Activated CD8-positive, alpha-beta T cell treated with anti-CD3 and anti-CD28 coated beads for 36 hours (primary cell): ENCODE measurements around the gene DNAJC16. TPM values are rescaled to one million over a fixed set of nuclear protein-coding genes. Genes with fewer than 3 reads are reported as not detected.
A peak's percentile ranks its signal among the peaks of the same experiment; 100 is the strongest.
"Not testable (repeated sequence)": the region's sequence is repeated elsewhere in the genome, so short reads cannot be mapped to it uniquely, and the experiment has no call there.

ENCODE experiments used
- ATAC-seq: fragments of 200-7000 bp; cut with Tn5 transposase; one replicate; pipeline ENCODE4 v1.10.0; 2021; ENCODE audit warnings: mild to moderate bottlenecking, moderate library complexity
- CTCF ChIA-PET: fragments of 350-600 bp; sonication (Branson Sonifier 250); formaldehyde crosslinking; loops from one replicate; lab custom pipeline; 2021; ENCODE audit warnings: antibody characterized with exemption; lab: Charles Lee
- POLR2A ChIA-PET: fragments of 350-600 bp; sonication (Branson Sonifier 250); formaldehyde crosslinking; loops from one replicate; lab custom pipeline; 2021; ENCODE audit warnings: antibody characterized with exemption; lab: Charles Lee
- DNase-seq: peaks from one replicate; pipeline ENCODE4 v3.0.0-alpha.2; 2020
- H3K27ac Mint-ChIP-seq: one replicate; pipeline ENCODE4 v1.8.0; 2021; ENCODE audit warnings: mild to moderate bottlenecking, mixed read lengths
- H3K27me3 Mint-ChIP-seq: one replicate; pipeline ENCODE4 v1.8.0; 2021; ENCODE audit warnings: mixed read lengths
- H3K36me3 Mint-ChIP-seq: one replicate; pipeline ENCODE4 v1.8.0; 2021; ENCODE audit warnings: low read depth, mixed read lengths
- H3K4me1 Mint-ChIP-seq: one replicate; pipeline ENCODE4 v1.8.0; 2021; ENCODE audit warnings: low read depth, mixed read lengths
- H3K4me3 Mint-ChIP-seq: one replicate; pipeline ENCODE4 v1.8.0; 2021; ENCODE audit warnings: mild to moderate bottlenecking, moderate library complexity, mixed read lengths
- H3K9me3 Mint-ChIP-seq: one replicate; pipeline ENCODE4 v1.8.0; 2021; ENCODE audit warnings: mixed read lengths
- intact Hi-C: fragments of 100-400 bp; cut with micrococcal nuclease; formaldehyde crosslinking; loops from one replicate; pipeline ENCODE4 v1.10.0; 2022
- total RNA-seq, 2 experiments: library from RNA; stranded (reverse); gene quantifications; one replicate each; pipeline ENCODE4 v1.2.3, GENCODE V29; 2021
- TF ChIP-seq, protein P1 (sequence below): fragments of 200-600 bp; IDR thresholded peaks from one replicate; pipeline ENCODE4 v1.8.0; 2022; ENCODE audit warnings: antibody characterized with exemption, mild to moderate bottlenecking

The DNAJC16 gene
- total RNA-seq = 10 to 100 TPM in 1 of 2 experiments, 1 to 10 TPM in 1; 10.0 to 13.0 TPM

DNA sequence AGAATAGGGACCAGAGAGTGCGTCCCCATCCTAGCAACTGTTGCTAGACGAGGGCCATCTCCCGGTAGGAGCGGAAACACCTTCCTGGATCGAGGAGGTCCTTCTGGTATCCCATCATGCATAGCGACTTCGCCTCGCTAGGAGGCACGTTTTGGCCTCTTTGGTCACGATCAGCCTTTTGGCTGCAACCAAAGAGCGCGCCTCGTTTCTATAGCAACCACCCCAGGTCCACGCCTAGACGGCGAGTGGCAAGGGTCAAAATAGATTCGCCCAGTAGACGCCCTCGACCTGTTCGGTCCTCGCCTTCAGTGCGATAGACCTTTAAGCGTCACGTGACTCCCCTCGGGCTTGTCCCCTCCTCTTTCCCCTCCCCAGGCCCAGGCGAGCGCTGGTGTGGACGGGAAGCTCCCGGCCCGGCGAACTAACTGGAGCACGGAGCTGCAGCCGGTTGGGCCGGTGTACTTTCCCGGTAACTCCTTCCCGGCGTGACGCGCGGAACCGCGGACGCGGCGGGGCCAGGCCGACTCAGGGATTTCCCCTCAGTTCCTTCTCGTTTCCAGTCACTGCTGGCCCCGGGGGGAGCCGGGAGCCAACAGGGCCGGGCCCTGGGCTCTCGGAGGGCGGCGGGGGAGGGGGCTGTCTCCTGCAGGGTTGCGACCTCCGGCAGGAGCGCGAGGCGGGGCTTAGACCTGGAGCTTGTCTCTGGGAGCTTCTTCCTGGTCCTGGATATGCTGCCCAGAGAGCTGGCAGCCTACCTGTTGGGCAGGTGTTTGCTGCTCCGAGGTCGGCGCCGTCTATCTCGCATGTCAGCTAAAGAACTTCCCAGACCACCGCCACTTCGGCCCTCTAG, at the start of gene DNAJC16:
TSS of gene DNAJC16 (plus strand) at position 359 of the 850 bp plus-strand sequence. CDS start 2,258 bp downstream, outside the sequence.
- Mint-ChIP-seq H3K4me1 (peaks cover 46% of the 10 kb centered on the region), H3K4me3 (peak within 1 kb of the TSS; percentile 79), H3K27ac (peak within 1 kb of the TSS; percentile 98), H3K9me3 (no peaks in the 10 kb centered on the region), H3K27me3 (no peaks in the 10 kb centered on the region), H3K36me3 (peaks cover 3% of the 10 kb centered on the region)
- intact Hi-C loops = loop anchor here (5.0 kb wide), 1 partner anchor 91 kb away; the partner anchor contains the start of gene DDI2
- peak; percentile 43 for ATAC-seq
- TF ChIP-seq, protein P1, sequence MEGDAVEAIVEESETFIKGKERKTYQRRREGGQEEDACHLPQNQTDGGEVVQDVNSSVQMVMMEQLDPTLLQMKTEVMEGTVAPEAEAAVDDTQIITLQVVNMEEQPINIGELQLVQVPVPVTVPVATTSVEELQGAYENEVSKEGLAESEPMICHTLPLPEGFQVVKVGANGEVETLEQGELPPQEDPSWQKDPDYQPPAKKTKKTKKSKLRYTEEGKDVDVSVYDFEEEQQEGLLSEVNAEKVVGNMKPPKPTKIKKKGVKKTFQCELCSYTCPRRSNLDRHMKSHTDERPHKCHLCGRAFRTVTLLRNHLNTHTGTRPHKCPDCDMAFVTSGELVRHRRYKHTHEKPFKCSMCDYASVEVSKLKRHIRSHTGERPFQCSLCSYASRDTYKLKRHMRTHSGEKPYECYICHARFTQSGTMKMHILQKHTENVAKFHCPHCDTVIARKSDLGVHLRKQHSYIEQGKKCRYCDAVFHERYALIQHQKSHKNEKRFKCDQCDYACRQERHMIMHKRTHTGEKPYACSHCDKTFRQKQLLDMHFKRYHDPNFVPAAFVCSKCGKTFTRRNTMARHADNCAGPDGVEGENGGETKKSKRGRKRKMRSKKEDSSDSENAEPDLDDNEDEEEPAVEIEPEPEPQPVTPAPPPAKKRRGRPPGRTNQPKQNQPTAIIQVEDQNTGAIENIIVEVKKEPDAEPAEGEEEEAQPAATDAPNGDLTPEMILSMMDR = no peak
- ChIA-PET CTCF (interaction anchor here (1.7 kb wide), 2 partner anchors 12 to 214 kb away, joined by 4 read pairs; no protein-coding TSS in a partner anchor), POLR2A (interaction anchor here (0.9 to 2.4 kb wide), 5 partner anchors 15 to 307 kb away, joined by 3 to 7 read pairs (median 4); partner anchors contain the start of gene DDI2)
- DNase-seq = peak; percentile 98

DNA sequence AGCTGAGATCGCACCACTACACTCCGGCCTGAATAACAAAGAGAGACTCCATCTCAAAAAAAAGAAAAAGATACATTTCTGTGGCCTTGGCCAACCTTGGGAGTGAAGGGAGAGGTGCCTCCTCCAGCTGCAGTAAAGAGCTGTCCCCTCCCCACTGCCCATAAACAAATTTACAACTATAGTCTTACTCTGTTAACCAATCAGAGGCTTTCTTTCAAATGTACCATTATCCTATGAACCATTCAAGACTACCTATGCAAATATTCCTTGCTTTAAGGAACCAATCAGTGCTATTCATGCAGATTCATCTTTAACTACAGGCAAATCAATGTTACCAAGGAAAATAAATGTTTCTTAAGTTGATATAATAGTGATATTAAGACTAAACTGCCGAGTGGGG, 49.7 kb upstream of the DNAJC16 start:
- no peak overlapping the region for H3K4me3 Mint-ChIP-seq
- ChIA-PET POLR2A (no interaction called here), CTCF (no interaction called here)
- H3K4me1 Mint-ChIP-seq = no peaks in the 10 kb centered on the region
- ATAC-seq (no peak), DNase-seq (no peak)
- intact Hi-C loops = no loop called here
- H3K36me3 Mint-ChIP-seq = no peaks in the 10 kb centered on the region
- H3K9me3 Mint-ChIP-seq = no peaks in the 10 kb centered on the region
- H3K27ac Mint-ChIP-seq = no peak overlapping the region
- H3K27me3 Mint-ChIP-seq = no peaks in the 10 kb centered on the region
- TF ChIP-seq, protein P1 = no peak

DNA sequence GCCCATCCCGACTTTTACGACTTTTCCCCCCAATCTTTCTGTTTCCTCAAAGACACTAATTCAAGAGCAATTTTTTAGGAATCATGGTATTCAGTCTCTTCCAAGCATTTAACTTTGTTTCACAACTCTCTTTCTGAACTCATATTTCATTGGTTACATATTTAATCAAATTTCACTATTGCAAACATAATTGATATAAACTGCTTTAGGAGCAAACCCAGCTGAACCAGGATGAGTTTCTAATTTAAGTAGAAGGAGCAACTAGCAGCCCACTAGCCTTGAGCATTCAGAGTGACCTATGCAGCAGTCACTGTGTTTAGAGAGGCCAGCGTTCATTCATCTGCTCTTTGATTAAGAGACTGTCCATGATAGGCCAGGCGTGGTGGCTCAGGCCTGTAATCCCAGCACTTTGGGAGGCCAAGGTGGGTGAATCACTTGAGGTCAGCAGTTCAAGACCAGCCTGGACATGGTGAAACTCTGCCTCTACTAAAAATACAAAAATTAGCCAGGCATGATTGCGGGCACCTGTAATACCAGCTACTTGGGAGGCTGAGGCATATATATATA, 48.9 kb upstream of the DNAJC16 start:
- no peaks in the 10 kb centered on the region for H3K4me1 Mint-ChIP-seq
- intact Hi-C loops = no loop called here
- ChIA-PET POLR2A (no interaction called here), CTCF (no interaction called here)
- no peaks in the 10 kb centered on the region for H3K36me3 Mint-ChIP-seq
- no peaks in the 10 kb centered on the region for H3K9me3 Mint-ChIP-seq
- H3K27me3 Mint-ChIP-seq = no peaks in the 10 kb centered on the region
- no peak overlapping the region for H3K27ac Mint-ChIP-seq
- no peak overlapping the region for H3K4me3 Mint-ChIP-seq
- no peak for ATAC-seq
- DNase-seq = no peak
- TF ChIP-seq, protein P1 = no peak

DNA sequence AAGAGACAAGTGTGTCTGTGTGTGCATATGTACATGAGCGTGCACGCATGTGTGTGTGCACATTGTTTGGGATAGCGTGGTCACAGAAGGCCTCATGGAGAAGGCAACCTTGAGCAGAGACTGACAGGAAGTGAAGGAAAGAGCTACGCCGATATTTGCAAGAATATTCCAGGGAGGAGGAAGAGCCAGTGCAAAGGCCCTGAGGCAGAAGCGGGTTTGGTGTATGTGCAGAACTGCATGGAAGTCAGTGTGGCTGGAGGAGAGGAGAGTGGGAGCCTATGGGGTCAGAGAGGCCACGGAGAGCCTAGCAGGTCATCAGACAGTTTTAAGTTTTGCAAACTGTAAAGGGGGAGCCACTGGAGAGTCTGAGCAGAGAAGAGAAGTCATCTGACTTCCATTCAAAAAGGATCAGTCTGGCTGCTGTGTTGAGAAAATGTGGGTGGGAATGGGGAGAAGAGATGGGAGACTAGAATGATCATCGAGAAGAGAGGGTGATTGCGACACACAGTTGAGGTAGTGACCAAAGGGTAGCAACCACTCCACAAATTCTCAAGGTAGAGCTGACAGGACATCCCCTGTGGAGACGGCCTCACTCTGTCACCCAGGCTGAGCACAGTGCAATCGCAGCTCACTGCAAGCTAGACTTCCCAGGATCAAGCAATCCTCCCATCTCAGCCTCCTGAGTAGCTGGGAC, 46.8 kb upstream of the DNAJC16 start:
- TF ChIP-seq, protein P1 = no peak
- intact Hi-C loops = no loop called here
- no peak overlapping the region for H3K4me3 Mint-ChIP-seq
- ChIA-PET CTCF (no interaction called here), POLR2A (no interaction called here)
- H3K36me3 Mint-ChIP-seq = no peaks in the 10 kb centered on the region
- H3K4me1 Mint-ChIP-seq = no peaks in the 10 kb centered on the region
- H3K27me3 Mint-ChIP-seq = no peaks in the 10 kb centered on the region
- no peaks in the 10 kb centered on the region for H3K9me3 Mint-ChIP-seq
- DNase-seq (no peak), ATAC-seq (no peak)
- H3K27ac Mint-ChIP-seq = no peak overlapping the region

DNA sequence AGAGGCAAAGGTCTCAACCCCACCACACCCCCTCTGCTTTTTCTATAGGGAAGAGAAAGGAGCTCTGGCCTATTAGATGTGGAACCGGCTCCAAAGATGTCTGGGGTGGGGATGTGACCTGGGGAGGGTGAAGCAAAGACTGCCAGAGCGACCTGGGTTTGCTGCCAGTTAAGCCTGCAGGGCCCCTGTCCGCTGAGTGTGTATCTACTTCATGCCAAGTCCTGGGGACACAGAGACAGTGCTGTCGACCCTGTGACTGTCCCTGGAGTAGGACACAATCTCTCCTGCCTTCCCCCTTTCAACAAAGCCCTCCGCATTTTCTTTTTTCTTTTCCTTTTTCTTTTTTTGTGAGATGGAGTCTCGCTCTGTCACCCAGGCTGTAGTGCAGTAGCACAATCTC, 44.2 kb upstream of the DNAJC16 start:
- ATAC-seq, CTCF ChIA-PET, H3K27me3 Mint-ChIP-seq, DNase-seq, POLR2A ChIA-PET, H3K4me1 Mint-ChIP-seq, H3K27ac Mint-ChIP-seq, intact Hi-C loops, H3K9me3 Mint-ChIP-seq, H3K36me3 Mint-ChIP-seq, H3K4me3 Mint-ChIP-seq: not testable (repeated sequence)

DNA sequence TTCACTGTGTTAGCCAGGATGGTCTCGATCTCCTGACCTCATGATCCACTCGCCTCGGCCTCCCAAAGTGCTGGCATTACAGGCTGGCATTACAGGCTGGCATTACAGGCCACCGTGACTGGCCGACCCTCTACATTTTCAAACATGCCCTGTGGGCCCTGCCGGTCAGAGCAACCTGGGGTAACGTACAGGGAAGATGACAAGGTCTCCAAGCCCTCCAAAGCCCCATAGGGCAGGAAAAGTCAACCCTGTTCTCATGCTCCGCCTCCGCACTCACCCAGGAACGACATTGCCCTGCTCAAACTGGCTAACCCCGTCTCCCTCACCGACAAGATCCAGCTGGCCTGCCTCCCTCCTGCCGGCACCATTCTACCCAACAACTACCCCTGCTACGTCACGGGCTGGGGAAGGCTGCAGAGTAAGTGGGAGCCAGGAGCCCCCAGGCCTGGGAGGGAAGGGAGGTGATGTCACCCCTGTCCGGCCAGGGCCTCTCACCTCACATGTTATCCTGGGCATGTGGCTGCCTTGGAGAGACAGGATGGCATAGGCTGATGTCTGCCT, 43.6 kb upstream of the DNAJC16 start:
- H3K4me1 Mint-ChIP-seq, H3K4me3 Mint-ChIP-seq, CTCF ChIA-PET, POLR2A ChIA-PET, intact Hi-C loops, ATAC-seq, H3K9me3 Mint-ChIP-seq, H3K36me3 Mint-ChIP-seq, DNase-seq, H3K27ac Mint-ChIP-seq, H3K27me3 Mint-ChIP-seq: not testable (repeated sequence)
